ENCODE measurements around the gene KREMEN1. TPM values are rescaled to one million over a fixed set of nuclear protein-coding genes. Genes with fewer than 3 reads are reported as not detected.

Gene KREMEN1
- total RNA-seq, 1 donor from 2014 or later: 16.5 TPM

GRCh38 chr22:29151316-29151715 lies 78.5 kb downstream of the KREMEN1 start:
- DNase-seq (ENCODE audit: low spot score): no peak

DNA sequence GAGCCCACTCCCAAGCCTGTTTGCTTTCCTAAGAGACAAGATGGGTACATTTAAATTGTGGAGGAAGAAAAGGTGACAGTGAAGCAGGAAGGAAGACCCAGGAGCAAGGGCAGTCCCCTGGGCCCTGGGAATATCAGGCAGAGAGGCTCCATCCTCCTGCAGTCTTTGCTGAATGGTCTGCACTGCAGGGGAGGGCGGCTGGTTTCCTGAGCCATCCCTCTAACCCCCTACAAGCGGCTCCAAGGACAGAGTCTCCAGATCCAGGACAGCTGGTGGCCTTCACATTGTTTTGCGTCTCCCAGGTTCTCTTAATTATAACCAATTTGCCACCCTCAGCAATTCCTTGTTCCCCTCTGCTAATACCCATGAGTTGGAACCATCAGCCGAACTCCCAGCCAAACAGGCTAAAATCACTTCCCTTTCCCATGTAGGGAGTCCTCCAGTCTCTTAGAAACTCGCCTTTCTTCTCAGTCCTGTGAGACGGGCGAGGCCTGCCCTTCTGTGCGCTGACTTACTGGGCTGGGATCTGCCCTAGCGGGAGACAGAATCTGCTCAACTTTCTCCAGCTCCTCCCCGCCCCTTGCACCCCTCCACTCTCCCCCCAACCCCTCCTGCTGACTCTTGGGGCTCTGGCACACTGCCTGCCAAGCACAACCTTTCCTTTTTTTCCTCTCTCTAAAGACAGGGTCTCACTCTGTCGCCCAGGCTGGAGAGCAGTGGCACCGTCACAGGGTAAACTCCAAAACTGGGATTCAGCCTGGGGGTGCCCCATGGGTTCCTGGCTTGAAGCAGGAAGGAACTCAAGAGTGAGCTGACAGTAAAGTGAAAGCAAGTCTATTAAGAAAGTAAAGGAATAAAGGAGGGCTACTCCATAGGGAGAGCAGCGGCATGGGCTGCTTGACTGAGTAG lies 79.5 kb downstream of the KREMEN1 start:
- peak; percentile 53 for DNase-seq (ENCODE audit: low spot score)

GRCh38 chr22:29152954-29153719 lies 80.3 kb downstream of the KREMEN1 start:
- no peak for DNase-seq (ENCODE audit: low spot score)

DNA sequence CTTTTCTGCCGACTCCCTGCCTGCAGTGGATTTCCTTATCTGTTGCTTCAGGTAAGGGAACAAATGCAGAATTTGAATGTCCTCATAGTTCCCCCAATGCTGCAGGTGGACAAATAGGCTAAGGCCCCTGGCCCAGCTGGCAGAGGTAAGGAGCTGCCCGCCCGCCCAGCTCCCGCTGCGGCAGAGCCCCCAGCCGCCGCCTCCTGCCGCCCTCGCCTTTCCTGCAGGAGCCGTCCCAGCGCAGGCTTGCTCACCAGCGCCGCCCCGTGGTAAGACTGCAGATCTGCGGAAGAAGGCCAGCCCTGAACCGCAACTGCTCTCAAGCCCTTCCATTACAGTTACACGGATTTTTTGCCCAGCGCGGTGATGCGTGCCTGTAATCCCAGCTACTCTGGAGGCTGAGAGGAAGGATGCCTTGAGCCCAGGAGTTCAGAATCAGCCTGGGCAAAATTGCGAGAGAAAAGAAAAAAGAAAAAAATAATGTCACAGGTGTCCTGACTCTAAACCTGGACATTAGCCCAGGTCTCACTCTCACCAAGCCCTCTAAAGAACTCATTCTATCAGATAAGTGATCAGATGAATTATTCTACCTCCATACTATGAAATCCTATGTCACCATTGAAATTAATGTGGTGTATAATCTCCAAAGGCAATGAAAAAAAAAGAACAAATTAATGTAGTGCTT lies 81.7 kb downstream of the KREMEN1 start:
- peak; percentile 76 for DNase-seq (ENCODE audit: low spot score)

DNA sequence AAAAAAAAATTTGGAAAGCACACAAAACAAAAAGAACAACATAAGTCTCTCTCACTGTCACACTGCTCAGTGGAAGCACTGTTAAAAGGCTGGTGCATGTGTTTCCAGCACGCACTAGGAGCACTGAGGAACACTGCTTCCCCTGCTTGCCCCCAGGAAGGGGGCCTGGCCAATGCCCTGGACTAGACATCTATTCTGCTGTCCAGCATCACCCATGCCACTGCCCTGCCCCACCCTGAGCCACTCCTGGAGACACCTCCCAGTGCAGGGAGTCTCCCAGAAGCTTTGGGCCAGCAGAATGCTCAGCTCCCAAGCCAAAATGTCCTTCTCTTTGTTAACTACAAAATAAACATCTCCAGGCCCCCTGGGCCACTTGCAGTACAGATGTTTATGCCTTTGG lies 83.1 kb downstream of the KREMEN1 start:
- DNase-seq (ENCODE audit: low spot score): no peak

DNA sequence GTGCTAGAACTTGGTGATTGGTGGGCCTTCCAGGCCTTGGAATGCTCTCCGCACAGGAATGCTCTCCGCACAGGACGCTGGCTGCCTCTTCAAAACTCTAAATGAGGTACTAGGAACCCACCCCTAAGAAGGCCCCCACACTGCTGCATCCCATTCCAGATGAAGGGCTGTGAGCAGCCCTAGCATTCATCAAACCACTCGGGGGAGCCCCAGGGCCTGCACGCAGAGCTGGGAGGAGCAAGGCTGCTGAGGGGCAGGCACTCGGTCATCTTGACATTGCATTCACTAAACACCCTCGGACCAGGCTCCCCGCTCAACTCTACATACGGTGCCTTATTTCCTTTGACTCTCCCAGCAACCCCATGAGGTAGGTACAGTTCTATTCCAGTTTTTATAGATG lies 83.7 kb downstream of the KREMEN1 start:
- no peak for DNase-seq (ENCODE audit: low spot score)

DNA sequence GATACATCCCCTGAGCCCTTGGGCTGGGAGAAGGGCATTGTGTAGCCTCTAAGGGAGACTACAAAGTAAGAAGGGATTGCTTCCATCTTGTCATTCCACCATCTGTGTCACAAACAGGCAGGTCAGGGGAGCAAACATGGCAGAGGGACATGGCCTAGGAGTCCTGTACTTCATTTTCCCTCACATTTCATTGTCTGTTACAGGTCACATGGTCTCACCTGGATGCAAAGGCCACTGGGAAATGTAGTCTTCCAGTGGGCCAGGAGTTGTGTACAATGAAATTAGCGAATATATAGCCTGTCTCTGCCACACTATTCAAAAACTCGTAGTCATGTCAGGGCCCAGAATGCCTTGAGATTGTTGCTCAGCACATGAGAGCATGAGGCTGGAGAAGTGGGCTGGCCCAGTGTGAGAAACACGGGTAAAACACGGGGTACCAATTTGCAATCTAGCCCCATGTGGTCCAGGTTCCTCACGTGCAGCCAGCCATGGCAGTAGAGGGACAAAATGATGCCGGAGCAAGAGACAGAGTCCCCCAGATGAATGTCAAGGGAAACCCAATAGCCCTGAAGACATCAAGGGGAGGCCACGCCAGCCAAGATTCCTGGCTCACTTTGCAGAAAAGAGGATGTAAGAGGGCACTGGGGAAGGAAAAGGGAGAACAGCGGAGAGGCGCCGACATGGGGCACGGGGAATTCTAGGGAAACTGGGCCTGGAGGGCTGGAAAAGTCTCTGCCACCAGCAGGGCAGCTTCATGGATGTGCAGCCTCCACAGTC lies 85.1 kb downstream of the KREMEN1 start:
- DNase-seq (ENCODE audit: low spot score): no peak

GRCh38 chr22:29158546-29158945 lies 85.7 kb downstream of the KREMEN1 start:
- no peak for DNase-seq (ENCODE audit: low spot score)

DNA sequence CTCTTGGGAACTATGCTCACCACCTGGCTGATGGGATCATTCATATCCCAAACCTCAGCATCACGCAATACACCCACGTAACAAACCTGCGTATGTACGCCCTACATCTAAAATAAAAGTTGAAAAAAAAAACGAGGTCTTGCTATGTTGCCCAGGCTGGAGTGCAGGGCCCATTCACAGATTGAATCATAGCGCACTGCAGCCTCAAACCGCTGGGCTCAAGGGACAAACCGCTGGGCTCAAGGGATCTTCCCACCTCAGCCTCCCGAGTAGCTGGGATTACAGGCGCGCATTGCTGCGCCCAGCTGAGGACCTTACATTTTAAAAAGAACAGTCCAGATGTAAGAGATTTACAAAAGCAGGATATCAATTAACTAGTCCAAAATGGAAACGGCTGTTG lies 91.0 kb downstream of the KREMEN1 start:
- no peak for DNase-seq (ENCODE audit: low spot score)

GRCh38 chr22:29165321-29166060 lies 92.7 kb downstream of the KREMEN1 start:
- DNase-seq (ENCODE audit: low spot score): no peak

- DNase-seq (ENCODE audit: low spot score): no peak
These were observed 93.3 kb downstream of the KREMEN1 start for GRCh38 chr22:29166180-29166579.

- no peak for DNase-seq (ENCODE audit: low spot score)
These were observed 94.4 kb downstream of the KREMEN1 start for GRCh38 chr22:29167032-29167911.

- no peak for DNase-seq (ENCODE audit: low spot score)
These were observed 98.9 kb downstream of the KREMEN1 start for GRCh38 chr22:29171721-29172120.

DNA sequence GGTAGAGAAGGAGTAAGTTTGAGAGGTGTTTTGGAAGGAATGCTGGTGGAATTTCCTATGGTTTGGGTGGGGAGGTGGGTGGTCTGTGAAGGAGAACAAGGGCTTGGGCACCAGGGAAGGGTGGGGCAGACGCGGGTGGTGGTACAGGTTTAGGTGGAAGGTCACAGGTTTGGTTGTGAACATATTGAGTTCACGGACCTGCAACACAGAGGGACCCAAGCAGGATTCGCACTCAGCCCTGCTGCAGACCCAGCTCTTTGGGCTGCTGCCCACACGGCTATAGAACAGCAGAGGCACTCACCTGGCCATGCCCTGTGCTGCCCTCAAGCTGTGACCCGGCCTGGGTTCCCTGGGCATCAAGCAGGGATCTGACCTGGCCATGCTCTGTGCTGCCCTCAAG lies 99.4 kb downstream of the KREMEN1 start:
- DNase-seq (ENCODE audit: low spot score): no peak

DNA sequence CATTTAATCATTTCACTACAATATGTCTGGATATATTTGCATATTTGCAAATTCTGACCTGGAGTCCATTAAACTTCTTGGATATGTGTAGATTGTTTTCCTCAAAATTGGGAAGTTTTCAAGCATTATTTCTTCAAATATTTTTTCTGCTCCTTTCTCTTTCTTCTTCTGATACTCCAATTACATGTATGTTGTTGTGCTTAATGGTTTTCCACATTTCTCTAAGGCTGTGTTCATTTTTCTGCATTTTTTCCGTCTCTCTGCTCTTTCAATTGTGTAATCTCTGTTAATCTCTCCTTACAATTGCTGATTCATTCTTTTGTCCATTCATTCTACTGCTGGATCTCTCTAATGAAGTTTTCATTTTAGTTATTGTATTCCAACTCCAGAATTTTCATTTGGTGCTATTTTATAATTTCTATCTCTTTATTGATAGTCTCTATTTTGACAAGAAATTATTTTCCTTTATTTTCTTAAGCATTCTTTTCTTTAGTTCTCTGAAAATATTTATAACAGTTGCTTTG lies 102.5 kb downstream of the KREMEN1 start:
- DNase-seq (ENCODE audit: low spot score): no peak

DNA sequence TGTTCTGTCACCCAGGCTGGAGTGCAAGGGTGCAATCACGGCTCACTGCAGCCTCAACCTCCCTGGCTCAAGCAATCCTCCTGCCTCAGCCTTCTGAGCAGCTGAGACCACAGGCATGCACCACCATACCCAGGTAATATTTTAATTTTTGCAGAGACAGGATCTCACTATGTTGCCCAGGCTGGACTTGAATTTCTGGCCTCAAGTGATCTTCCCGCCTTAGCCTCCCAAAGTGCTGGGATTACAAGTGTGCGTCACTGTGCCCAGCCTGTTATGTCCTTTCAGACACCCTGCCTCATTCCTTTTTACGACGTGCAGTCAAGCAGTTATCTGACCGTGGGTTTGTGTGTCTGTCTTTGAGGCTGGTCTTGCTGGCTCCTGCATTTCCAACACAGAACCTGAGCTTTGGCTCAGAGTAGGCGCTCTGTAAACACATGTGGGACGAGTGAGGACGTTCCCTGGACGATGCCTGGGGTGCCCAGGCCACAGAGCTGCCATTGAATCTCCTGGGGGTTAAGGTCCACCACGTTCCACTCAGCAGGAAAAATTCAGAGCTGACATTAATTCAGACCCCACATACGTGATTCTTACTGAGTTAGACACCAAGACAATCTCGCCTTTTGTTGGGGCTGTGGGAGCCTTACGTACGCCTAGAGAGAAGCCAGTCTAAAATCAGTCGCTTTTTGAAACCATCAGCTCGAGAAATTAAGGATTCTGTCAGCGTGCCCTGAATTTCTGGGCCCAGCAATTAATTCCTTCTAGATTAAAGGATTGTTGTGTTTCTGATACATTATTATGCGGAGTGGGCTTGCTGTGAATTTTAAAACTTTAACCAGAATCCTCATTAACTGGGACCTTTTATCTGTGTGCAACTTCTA lies 111.4 kb downstream of the KREMEN1 start:
- DNase-seq (ENCODE audit: low spot score): no peak

GRCh38 chr22:29184849-29185490 lies 112.1 kb downstream of the KREMEN1 start:
- no peak for DNase-seq (ENCODE audit: low spot score)

DNA sequence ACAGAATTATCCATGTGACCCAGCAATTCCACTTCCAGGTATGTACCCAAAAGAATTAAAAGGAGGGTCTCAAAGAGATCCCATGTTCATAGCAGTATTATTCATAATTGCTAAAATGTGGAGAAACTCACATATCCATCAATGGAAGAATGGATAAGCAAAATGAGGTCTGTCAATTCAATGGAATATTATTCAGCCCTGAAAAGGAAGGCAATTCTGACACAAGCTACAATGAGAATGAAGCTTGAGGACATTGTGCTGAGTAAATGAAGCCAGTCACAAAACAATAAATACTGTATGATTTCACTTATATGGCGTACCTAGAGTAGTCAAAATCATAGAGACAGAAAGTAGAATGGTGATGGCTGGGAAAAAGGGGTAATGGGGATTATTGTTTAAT lies 113.5 kb downstream of the KREMEN1 start:
- DNase-seq (ENCODE audit: low spot score): no peak

Measured in ureter (tissue), 1 donor.